SU-DHL-6 (cell line): ENCODE results near the gene HYCC2.
"Not testable (repeated sequence)": the region's sequence is repeated elsewhere in the genome, so short reads cannot be mapped to it uniquely, and the experiment has no call there.

ENCODE experiments used
- EZH2phosphoT487 ChIP-seq: fragments of 200-600 bp; sonication (generic), shearing (Covaris generic); conservative IDR thresholded peaks from 2 replicates; pipeline ENCODE4 v1.6.1; 2018; ENCODE audit warnings: mild to moderate bottlenecking, antibody characterized with exemption, low read length, moderate library complexity, mixed read lengths
- TF ChIP-seq, protein P1 (sequence below): fragments of 200-600 bp; sonication (generic); IDR thresholded peaks from one replicate; pipeline ENCODE4 v1.5.1; 2017; ENCODE audit warnings: antibody characterized with exemption, mild to moderate bottlenecking, low read length, moderate library complexity; ENCODE audit not compliant: insufficient read depth, poor library complexity, severe bottlenecking

DNA sequence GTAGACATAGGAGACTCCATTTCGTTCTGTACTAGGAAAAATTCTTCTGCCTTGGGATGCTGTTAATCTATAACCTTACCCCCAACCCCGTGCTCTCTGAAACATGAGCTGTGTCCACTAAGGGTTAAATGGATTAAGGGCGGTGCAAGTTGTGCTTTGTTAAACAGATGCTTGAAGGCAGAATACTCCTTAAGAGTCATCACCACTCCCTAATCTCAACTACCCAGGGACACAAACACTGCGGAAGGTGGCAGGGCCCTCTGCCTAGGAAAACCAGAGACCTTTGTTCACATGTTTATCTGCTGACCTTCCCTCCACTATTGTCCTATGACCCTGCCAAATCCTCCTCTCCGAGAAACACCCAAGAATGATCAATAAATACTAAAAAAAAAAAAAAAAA, 28.4 kb downstream of the HYCC2 start:
- not testable (repeated sequence) for TF ChIP-seq EZH2phosphoT487
- TF ChIP-seq, protein P1, sequence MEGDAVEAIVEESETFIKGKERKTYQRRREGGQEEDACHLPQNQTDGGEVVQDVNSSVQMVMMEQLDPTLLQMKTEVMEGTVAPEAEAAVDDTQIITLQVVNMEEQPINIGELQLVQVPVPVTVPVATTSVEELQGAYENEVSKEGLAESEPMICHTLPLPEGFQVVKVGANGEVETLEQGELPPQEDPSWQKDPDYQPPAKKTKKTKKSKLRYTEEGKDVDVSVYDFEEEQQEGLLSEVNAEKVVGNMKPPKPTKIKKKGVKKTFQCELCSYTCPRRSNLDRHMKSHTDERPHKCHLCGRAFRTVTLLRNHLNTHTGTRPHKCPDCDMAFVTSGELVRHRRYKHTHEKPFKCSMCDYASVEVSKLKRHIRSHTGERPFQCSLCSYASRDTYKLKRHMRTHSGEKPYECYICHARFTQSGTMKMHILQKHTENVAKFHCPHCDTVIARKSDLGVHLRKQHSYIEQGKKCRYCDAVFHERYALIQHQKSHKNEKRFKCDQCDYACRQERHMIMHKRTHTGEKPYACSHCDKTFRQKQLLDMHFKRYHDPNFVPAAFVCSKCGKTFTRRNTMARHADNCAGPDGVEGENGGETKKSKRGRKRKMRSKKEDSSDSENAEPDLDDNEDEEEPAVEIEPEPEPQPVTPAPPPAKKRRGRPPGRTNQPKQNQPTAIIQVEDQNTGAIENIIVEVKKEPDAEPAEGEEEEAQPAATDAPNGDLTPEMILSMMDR: not testable (repeated sequence)
